Occipital lobe (tissue), 2 donors: ENCODE measurements around the gene ST6GALNAC1. TPM values are rescaled to one million over a fixed set of nuclear protein-coding genes. Genes with fewer than 3 reads are reported as not detected.

Experiments used
- DNase-seq: peaks from one replicate; lab custom pipeline; 2025; lab: John Stamatoyannopoulos, UW
- total RNA-seq: library from RNA; depleted of rRNA; stranded (reverse); fragments of >200 nt; gene quantifications from one replicate; pipeline ENCODE4 v1.2.3, GENCODE V29; 2014

The ST6GALNAC1 gene
- 1.7 TPM for total RNA-seq

GRCh38 chr17:76643553-76644148 lies at the start of gene ST6GALNAC1:
Gene ST6GALNAC1, minus strand, starts transcription at chr17:76643757. Its CDS starts 119 bp downstream, at chr17:76643638.
- no peak for DNase-seq

GRCh38 chr17:76691379-76692191 lies 48.0 kb upstream of the ST6GALNAC1 start:
- DNase-seq: no peak

GRCh38 chr17:76690596-76691280 lies 47.2 kb upstream of the ST6GALNAC1 start:
- DNase-seq: no peak

GRCh38 chr17:76689859-76690258 lies 46.3 kb upstream of the ST6GALNAC1 start:
- no peak for DNase-seq

GRCh38 chr17:76688165-76688622 lies 44.6 kb upstream of the ST6GALNAC1 start:
- no peak for DNase-seq

GRCh38 chr17:76687298-76688164 lies 44.0 kb upstream of the ST6GALNAC1 start:
- no peak for DNase-seq

GRCh38 chr17:76686538-76687297 lies 43.2 kb upstream of the ST6GALNAC1 start:
- DNase-seq: no peak

GRCh38 chr17:76685846-76686245 lies 42.3 kb upstream of the ST6GALNAC1 start:
- DNase-seq: no peak

- DNase-seq: no peak
Measured at GRCh38 chr17:76685366-76685765, 41.8 kb upstream of the ST6GALNAC1 start.

GRCh38 chr17:76684756-76685155 lies 41.2 kb upstream of the ST6GALNAC1 start:
- DNase-seq: no peak

GRCh38 chr17:76683921-76684745 lies 40.6 kb upstream of the ST6GALNAC1 start:
- DNase-seq: no peak

- DNase-seq: no peak
Measured at GRCh38 chr17:76683011-76683755, 39.6 kb upstream of the ST6GALNAC1 start.

- no peak for DNase-seq
Measured at GRCh38 chr17:76682296-76682695, 38.7 kb upstream of the ST6GALNAC1 start.

- peak; percentile 55 for DNase-seq
Measured at GRCh38 chr17:76681222-76682137, 37.9 kb upstream of the ST6GALNAC1 start.

GRCh38 chr17:76679239-76679638 lies 35.7 kb upstream of the ST6GALNAC1 start:
- DNase-seq: no peak

GRCh38 chr17:76678330-76678729 lies 34.8 kb upstream of the ST6GALNAC1 start:
- DNase-seq: no peak

GRCh38 chr17:76677406-76677805 lies 33.8 kb upstream of the ST6GALNAC1 start:
- no peak for DNase-seq

GRCh38 chr17:76676629-76677028 lies 33.1 kb upstream of the ST6GALNAC1 start:
- DNase-seq: no peak
